HCT116 (cell line): ENCODE measurements around the gene SUCLG1. TPM values are rescaled to one million over a fixed set of nuclear protein-coding genes. Genes with fewer than 3 reads are reported as not detected.

ENCODE experiments used
- ATAC-seq: fragments of 200-7000 bp; cut with Tn5 transposase; 2 replicates; pipeline ENCODE4 v1.9.1; 2020; ENCODE audit warnings: mild to moderate bottlenecking, moderate library complexity
- BruUV-seq: library from RNA; stranded (reverse); fragments of 400-500 nt; replicated peaks from 2 replicates; lab custom pipeline; 2021; lab: Mats Ljungman, UMichigan
- CTCF ChIA-PET: fragments of 300-600 bp; sonication (Branson Sonifier 250); formaldehyde crosslinking; loops from one replicate; lab custom pipeline; 2021; ENCODE audit warnings: antibody characterized with exemption; lab: Charles Lee
- POLR2A ChIA-PET: fragments of 300-600, 350-600 bp; sonication (Branson Sonifier 250); formaldehyde crosslinking; loops from one replicate; lab custom pipeline; 2021; ENCODE audit warnings: antibody characterized with exemption; lab: Charles Lee
- RAD21 ChIA-PET, 2 experiments: fragments of 300-600 bp; sonication (Branson Sonifier 250); formaldehyde crosslinking; loops; one replicate each; lab custom pipeline; 2023; ENCODE audit warnings: low total read pairs in 2 of 2; ENCODE audit not compliant: uncharacterized antibody in 2 of 2, unreplicated experiment in 2 of 2, low non-redundant PET in 1 of 2; lab: Charles Lee
- DNase-seq: peaks from one replicate; pipeline ENCODE4 v3.0.0-alpha.2; 2010; ENCODE audit warnings: low read depth, low spot score
- H2AFZ ChIP-seq: fragments of 200-600 bp; shearing (Covaris generic), sonication (generic); 2 replicates; pipeline ENCODE4 v1.6.1; 2017; ENCODE audit warnings: low read depth, mixed run types, mixed read lengths, antibody characterized with exemption, low read length; ENCODE audit not compliant: poor library complexity, severe bottlenecking
- H3K27ac ChIP-seq: 2 replicates; pipeline ENCODE4 v1.5.1; 2012; ENCODE audit warnings: low read depth, low read length
- H3K27me3 ChIP-seq: fragments of 200-600 bp; sonication (generic); 2 replicates; pipeline ENCODE4 v1.6.1; 2016; ENCODE audit warnings: mixed run types, low read length, mixed read lengths; ENCODE audit not compliant: insufficient read depth
- H3K36me3 ChIP-seq, 2 experiments: fragments of 200-500 bp in 1 of 2; fragments of 200-600 bp in 1 of 2; sonication (Bioruptor generic) in 1 of 2; sonication (generic) in 1 of 2; 2 replicates each; pipeline versions ENCODE4 v1.5.1 to v1.6.1; 2014 to 2016; ENCODE audit warnings: low read length in 2 of 2, inconsistent platforms in 1 of 2, mixed read lengths in 1 of 2, mixed run types in 1 of 2; ENCODE audit not compliant: insufficient read depth in 2 of 2, control insufficient read depth in 1 of 2
- H3K4me1 ChIP-seq, 2 experiments: fragments of 200-600 bp in 1 of 2; sonication (generic) in 1 of 2; 2 replicates each; pipeline versions ENCODE4 v1.5.1 to v1.6.1; 2012 to 2017; ENCODE audit warnings: low read length in 2 of 2, inconsistent platforms in 1 of 2, mild to moderate bottlenecking in 1 of 2, mixed read lengths in 1 of 2, mixed run types in 1 of 2, moderate library complexity in 1 of 2; ENCODE audit not compliant: insufficient read depth in 2 of 2, control insufficient read depth in 1 of 2
- H3K4me2 ChIP-seq: fragments of 200-600 bp; sonication (generic); 2 replicates; pipeline ENCODE4 v1.6.1; 2017; ENCODE audit warnings: mixed run types, low read length, mixed read lengths
- H3K4me3 ChIP-seq, 2 experiments: fragments of 200-600 bp in 1 of 2; sonication (generic) in 1 of 2; replicated peaks in 1 of 2; 2 replicates each; pipeline ENCODE4 v1.5.1; 2011 to 2016; ENCODE audit warnings: low read length in 2 of 2, control low read depth in 1 of 2, low read depth in 1 of 2, mild to moderate bottlenecking in 1 of 2, mixed read lengths in 1 of 2, mixed run types in 1 of 2
- H3K79me2 ChIP-seq: fragments of 200-600 bp; sonication (generic); 2 replicates; pipeline ENCODE4 v1.6.1; 2017; ENCODE audit warnings: mild to moderate bottlenecking, mixed run types, low read length, moderate library complexity, mixed read lengths; ENCODE audit not compliant: insufficient read depth
- H3K9ac ChIP-seq: fragments of 200-600 bp; sonication (generic); 2 replicates; pipeline ENCODE4 v1.6.1; 2016; ENCODE audit warnings: low read length, mixed read lengths
- H3K9me2 ChIP-seq: fragments of 200-600 bp; sonication (generic), shearing (Covaris generic); 2 replicates; pipeline ENCODE4 v1.6.1; 2017; ENCODE audit warnings: mixed run types, mild to moderate bottlenecking, moderate library complexity; ENCODE audit not compliant: insufficient read depth
- H3K9me3 ChIP-seq, 2 experiments: fragments of 200-500 bp in 1 of 2; fragments of 200-600 bp in 1 of 2; sonication (Bioruptor generic) in 1 of 2; sonication (generic) in 1 of 2; 2 replicates each; pipeline ENCODE4 v1.6.1; 2014 to 2017; ENCODE audit warnings: low read length in 2 of 2, mixed read lengths in 2 of 2, inconsistent platforms in 1 of 2, low read depth in 1 of 2, mild to moderate bottlenecking in 1 of 2, mixed run types in 1 of 2, moderate library complexity in 1 of 2; ENCODE audit not compliant: control insufficient read depth in 1 of 2, insufficient read depth in 1 of 2
- H4K20me1 ChIP-seq: fragments of 200-600 bp; sonication (generic), shearing (Covaris generic); 2 replicates; pipeline ENCODE4 v1.6.1; 2017; ENCODE audit warnings: mixed run types, mild to moderate bottlenecking, moderate library complexity; ENCODE audit not compliant: insufficient read depth
- CEBPB ChIP-seq: IDR thresholded peaks from 2 replicates; pipeline ENCODE4 v1.6.1; 2012; ENCODE audit warnings: low read depth
- CTCF ChIP-seq, 3 experiments: fragments of 200-600 bp in 1 of 3; sonication (generic) in 1 of 3; IDR thresholded peaks in 2 of 3; conservative IDR thresholded peaks in 1 of 3; 2 replicates each; pipeline ENCODE4 v1.5.1; 2012 to 2017; ENCODE audit warnings: low read depth in 2 of 3, low read length in 2 of 3, antibody characterized with exemption in 1 of 3, borderline replicate concordance in 1 of 3, control low read depth in 1 of 3, mild to moderate bottlenecking in 1 of 3, mixed read lengths in 1 of 3, mixed run types in 1 of 3, moderate library complexity in 1 of 3; ENCODE audit not compliant: insufficient read depth in 1 of 3
- ELF1 ChIP-seq: IDR thresholded peaks from 2 replicates; pipeline ENCODE4 v1.6.1; 2012; ENCODE audit warnings: low read depth, borderline replicate concordance
- FOSL1 ChIP-seq: IDR thresholded peaks from 2 replicates; pipeline ENCODE4 v1.6.1; 2012; ENCODE audit warnings: low read depth
- MAX ChIP-seq: IDR thresholded peaks from 2 replicates; pipeline ENCODE4 v1.6.1; 2012
- POLR2AphosphoS5 ChIP-seq: IDR thresholded peaks from 2 replicates; pipeline ENCODE4 v1.6.1; 2011; ENCODE audit warnings: mild to moderate bottlenecking, low read depth, low read length, moderate library complexity
- SRF ChIP-seq: IDR thresholded peaks from 2 replicates; pipeline ENCODE4 v1.6.1; 2012; ENCODE audit warnings: low read depth
- TCF7L2 ChIP-seq: IDR thresholded peaks from 2 replicates; pipeline ENCODE4 v1.7.0; 2011; ENCODE audit warnings: borderline replicate concordance, inconsistent platforms; ENCODE audit not compliant: insufficient read depth, insufficient read length; ENCODE audit errors: extremely low read depth
- YY1 ChIP-seq: IDR thresholded peaks from 2 replicates; pipeline ENCODE4 v1.6.1; 2011; ENCODE audit warnings: low read length, low read depth, moderate library complexity, mild to moderate bottlenecking; ENCODE audit not compliant: insufficient replicate concordance; ENCODE audit errors: extremely low read depth
- ZBTB33 ChIP-seq: IDR thresholded peaks from 2 replicates; pipeline ENCODE4 v1.6.1; 2011; ENCODE audit warnings: mild to moderate bottlenecking, low read length, moderate library complexity; ENCODE audit not compliant: insufficient replicate concordance; ENCODE audit errors: extremely low read depth
- ZFX ChIP-seq: fragments of 450-650 bp; IDR thresholded peaks from 2 replicates; pipeline ENCODE4 v1.6.1; 2017
- ZNF274 ChIP-seq: fragments of 200-500 bp; sonication (Bioruptor generic); IDR thresholded peaks from 2 replicates; pipeline ENCODE4 v1.6.1; 2014; ENCODE audit warnings: mild to moderate bottlenecking, low read depth, low read length, inconsistent platforms
- intact Hi-C: fragments of 100-400 bp; cut with micrococcal nuclease; formaldehyde crosslinking; loops from 2 replicates; pipeline ENCODE4 v1.10.0; 2022
- total RNA-seq: library from RNA; stranded (reverse); gene quantifications from one replicate; pipeline ENCODE4 v1.2.1, GENCODE V29; 2021; ENCODE audit not compliant: unreplicated experiment

Gene SUCLG1
- total RNA-seq, 1 experiment from 2014 or later: 56.3 TPM

- no TSS peak for BruUV-seq
- no peak overlapping the region for H3K4me3 ChIP-seq
- H3K79me2 ChIP-seq: no peaks in the 10 kb centered on the region
- no peak for TF ChIP-seq ELF1
- TF ChIP-seq POLR2AphosphoS5: no peak
- TF ChIP-seq SRF: no peak
- TF ChIP-seq TCF7L2: no peak
- no peak for TF ChIP-seq CEBPB
- TF ChIP-seq MAX: no peak
- no peak for TF ChIP-seq FOSL1
- DNase-seq (no peak), ATAC-seq (no peak)
- H3K27me3 ChIP-seq: no peaks in the 10 kb centered on the region
- no peak overlapping the region for H3K27ac ChIP-seq
- no peak overlapping the region for H2AFZ ChIP-seq
- H3K9me3 ChIP-seq: no peaks in the 10 kb centered on the region
- POLR2A ChIA-PET: no interaction called here
- H4K20me1 ChIP-seq: no peaks in the 10 kb centered on the region
- no peak overlapping the region for H3K4me2 ChIP-seq
- H3K36me3 ChIP-seq: no peaks in the 10 kb centered on the region
- intact Hi-C loops: no loop called here
- H3K4me1 ChIP-seq: no peaks in the 10 kb centered on the region; a peak in 1 of 4 replicates
- no peak overlapping the region for H3K9ac ChIP-seq
- no peaks in the 10 kb centered on the region for H3K9me2 ChIP-seq
- CTCF ChIA-PET: no interaction called here
- RAD21 ChIA-PET: no interaction called here
Observed at GRCh38 chr2:84487298-84487996, 28.4 kb upstream of the SUCLG1 start.

- DNase-seq: no peak
- intact Hi-C loops: no loop called here
- Histone ChIP-seq H3K79me2 (no peaks in the 10 kb centered on the region), H3K9me3 (no peaks in the 10 kb centered on the region), H3K4me2 (no peak overlapping the region), H3K4me1 (no peaks in the 10 kb centered on the region; a peak in 1 of 4 replicates), H3K4me3 (no peak overlapping the region), H4K20me1 (no peaks in the 10 kb centered on the region), H3K27ac (no peak overlapping the region), H3K9me2 (no peaks in the 10 kb centered on the region), H3K27me3 (no peaks in the 10 kb centered on the region), H2AFZ (no peak overlapping the region), H3K9ac (no peak overlapping the region), H3K36me3 (no peaks in the 10 kb centered on the region)
- no peak for ATAC-seq
- POLR2A ChIA-PET: no interaction called here
- CTCF ChIA-PET: no interaction called here
- RAD21 ChIA-PET: no interaction called here
- BruUV-seq: no TSS peak
- no peak for TF ChIP-seq CTCF (IDR thresholded peaks at IDR 0.05 in 2 of 3, conservative IDR thresholded peaks at IDR 0.05 in 1 of 3; ENCODE audit: borderline replicate concordance in 1 of 3, insufficient read depth in 1 of 3, low read depth in 2 of 3, low read length in 2 of 3)
- TF ChIP-seq ZFX: no peak
- TF ChIP-seq YY1: no peak
- no peak for TF ChIP-seq POLR2AphosphoS5
- TF ChIP-seq MAX: no peak
- no peak for TF ChIP-seq ZNF274
- TF ChIP-seq ZBTB33: no peak
Observed at GRCh38 chr2:84486441-84487115, 27.5 kb upstream of the SUCLG1 start.
